Measurements from ENCODE around the gene FUT1.

DNA sequence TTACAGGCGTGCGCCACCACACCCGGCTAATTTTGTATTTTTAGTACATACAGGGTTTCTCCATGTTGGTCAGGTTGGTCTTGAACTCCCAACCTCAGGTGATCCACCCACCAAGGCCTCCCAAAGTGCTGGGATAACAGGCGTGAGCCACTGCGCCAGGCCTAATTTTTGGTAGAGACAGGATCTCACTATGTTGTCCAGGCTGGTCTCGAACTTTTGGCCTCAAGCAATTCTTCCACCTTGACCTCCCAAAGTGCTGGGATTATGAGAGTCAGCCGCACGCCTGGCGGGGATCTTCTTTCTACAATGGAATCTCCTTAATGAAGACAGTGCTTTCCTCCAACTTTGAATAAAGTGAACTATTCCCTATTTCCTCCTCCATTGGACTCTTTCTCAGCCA lies 17.8 kb downstream of the FUT1 start:
- TF ChIP-seq, protein P1, sequence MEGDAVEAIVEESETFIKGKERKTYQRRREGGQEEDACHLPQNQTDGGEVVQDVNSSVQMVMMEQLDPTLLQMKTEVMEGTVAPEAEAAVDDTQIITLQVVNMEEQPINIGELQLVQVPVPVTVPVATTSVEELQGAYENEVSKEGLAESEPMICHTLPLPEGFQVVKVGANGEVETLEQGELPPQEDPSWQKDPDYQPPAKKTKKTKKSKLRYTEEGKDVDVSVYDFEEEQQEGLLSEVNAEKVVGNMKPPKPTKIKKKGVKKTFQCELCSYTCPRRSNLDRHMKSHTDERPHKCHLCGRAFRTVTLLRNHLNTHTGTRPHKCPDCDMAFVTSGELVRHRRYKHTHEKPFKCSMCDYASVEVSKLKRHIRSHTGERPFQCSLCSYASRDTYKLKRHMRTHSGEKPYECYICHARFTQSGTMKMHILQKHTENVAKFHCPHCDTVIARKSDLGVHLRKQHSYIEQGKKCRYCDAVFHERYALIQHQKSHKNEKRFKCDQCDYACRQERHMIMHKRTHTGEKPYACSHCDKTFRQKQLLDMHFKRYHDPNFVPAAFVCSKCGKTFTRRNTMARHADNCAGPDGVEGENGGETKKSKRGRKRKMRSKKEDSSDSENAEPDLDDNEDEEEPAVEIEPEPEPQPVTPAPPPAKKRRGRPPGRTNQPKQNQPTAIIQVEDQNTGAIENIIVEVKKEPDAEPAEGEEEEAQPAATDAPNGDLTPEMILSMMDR (IDR thresholded peaks at IDR 0.05) = no peak
- TF ChIP-seq, protein P2, sequence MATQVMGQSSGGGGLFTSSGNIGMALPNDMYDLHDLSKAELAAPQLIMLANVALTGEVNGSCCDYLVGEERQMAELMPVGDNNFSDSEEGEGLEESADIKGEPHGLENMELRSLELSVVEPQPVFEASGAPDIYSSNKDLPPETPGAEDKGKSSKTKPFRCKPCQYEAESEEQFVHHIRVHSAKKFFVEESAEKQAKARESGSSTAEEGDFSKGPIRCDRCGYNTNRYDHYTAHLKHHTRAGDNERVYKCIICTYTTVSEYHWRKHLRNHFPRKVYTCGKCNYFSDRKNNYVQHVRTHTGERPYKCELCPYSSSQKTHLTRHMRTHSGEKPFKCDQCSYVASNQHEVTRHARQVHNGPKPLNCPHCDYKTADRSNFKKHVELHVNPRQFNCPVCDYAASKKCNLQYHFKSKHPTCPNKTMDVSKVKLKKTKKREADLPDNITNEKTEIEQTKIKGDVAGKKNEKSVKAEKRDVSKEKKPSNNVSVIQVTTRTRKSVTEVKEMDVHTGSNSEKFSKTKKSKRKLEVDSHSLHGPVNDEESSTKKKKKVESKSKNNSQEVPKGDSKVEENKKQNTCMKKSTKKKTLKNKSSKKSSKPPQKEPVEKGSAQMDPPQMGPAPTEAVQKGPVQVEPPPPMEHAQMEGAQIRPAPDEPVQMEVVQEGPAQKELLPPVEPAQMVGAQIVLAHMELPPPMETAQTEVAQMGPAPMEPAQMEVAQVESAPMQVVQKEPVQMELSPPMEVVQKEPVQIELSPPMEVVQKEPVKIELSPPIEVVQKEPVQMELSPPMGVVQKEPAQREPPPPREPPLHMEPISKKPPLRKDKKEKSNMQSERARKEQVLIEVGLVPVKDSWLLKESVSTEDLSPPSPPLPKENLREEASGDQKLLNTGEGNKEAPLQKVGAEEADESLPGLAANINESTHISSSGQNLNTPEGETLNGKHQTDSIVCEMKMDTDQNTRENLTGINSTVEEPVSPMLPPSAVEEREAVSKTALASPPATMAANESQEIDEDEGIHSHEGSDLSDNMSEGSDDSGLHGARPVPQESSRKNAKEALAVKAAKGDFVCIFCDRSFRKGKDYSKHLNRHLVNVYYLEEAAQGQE (IDR thresholded peaks at IDR 0.05; ENCODE audit: low read depth, low read length) = no peak
- TF ChIP-seq TAF1 (IDR thresholded peaks at IDR 0.05; ENCODE audit: borderline replicate concordance, low read depth, low read length) (no peak), EP300 (IDR thresholded peaks at IDR 0.05; ENCODE audit: borderline replicate concordance in 1 of 2, low read depth in 1 of 2, low read length in 1 of 2) (no peak)
